Thoracic aorta (tissue), 2 donors: Measurements from ENCODE around the gene PPARG. TPM values are rescaled to one million over a fixed set of nuclear protein-coding genes. Genes with fewer than 3 reads are reported as not detected.

Source experiments
- ATAC-seq: fragments of 150-250 bp; one replicate; pipeline ENCODE4 v1.8.0; 2017; ENCODE audit warnings: low read depth; ENCODE audit not compliant: insufficient number of reproducible peaks, low FRiP score
- DNase-seq: peaks from one replicate; pipeline ENCODE4 v3.0.0-alpha.2; 2020; ENCODE audit warnings: low spot score
- H3K27ac ChIP-seq, 2 donors: fragments of 200-600 bp; sonication (generic); 1 replicate in 1 of 2; 2 replicates in 1 of 2; pipeline ENCODE4 v1.5.1; 2016; ENCODE audit warnings: mild to moderate bottlenecking in 2 of 2, moderate library complexity in 2 of 2
- H3K27me3 ChIP-seq: fragments of 200-600 bp; sonication (generic); replicated peaks from 2 replicates; pipeline ENCODE4 v1.6.0; 2016; ENCODE audit warnings: mild to moderate bottlenecking; ENCODE audit not compliant: insufficient read depth
- H3K36me3 ChIP-seq: fragments of 200-600 bp; sonication (generic); one replicate; pipeline ENCODE4 v1.5.1; 2016
- H3K4me1 ChIP-seq, 2 donors: fragments of 200-600 bp; sonication (generic); 1 replicate in 1 of 2; 2 replicates in 1 of 2; pipeline versions ENCODE4 v1.5.1 to v1.6.0; 2016; ENCODE audit warnings: low read depth in 2 of 2, mild to moderate bottlenecking in 1 of 2; ENCODE audit not compliant: control insufficient read depth in 1 of 2
- H3K4me3 ChIP-seq: fragments of 200-600 bp; sonication (generic); 2 replicates; pipeline ENCODE4 v1.5.1; 2016; ENCODE audit warnings: mild to moderate bottlenecking
- H3K9me3 ChIP-seq: fragments of 200-600 bp; sonication (generic); 2 replicates; pipeline ENCODE4 v1.5.1; 2016
- total RNA-seq, 2 donors: library from RNA; depleted of rRNA; stranded (reverse); fragments of >200 nt; gene quantifications; one replicate each; pipeline versions ENCODE4 v1.1.0 to v1.2.3, GENCODE V29; 2016
- TF ChIP-seq, protein P1 (sequence below): fragments of 200-600 bp; sonication (generic); IDR thresholded peaks from one replicate; pipeline ENCODE4 v1.5.1; 2019; ENCODE audit warnings: antibody characterized with exemption

Gene PPARG
- total RNA-seq, 2 donors from 2014 or later = 8.5 to 13.1 TPM

- DNase-seq (no peak), ATAC-seq (no peak)
- H3K4me3 ChIP-seq = no peak overlapping the region
- H3K4me1 ChIP-seq = peaks cover 0 to 8% of the 10 kb centered on the region in 2 donors
- TF ChIP-seq, protein P1, sequence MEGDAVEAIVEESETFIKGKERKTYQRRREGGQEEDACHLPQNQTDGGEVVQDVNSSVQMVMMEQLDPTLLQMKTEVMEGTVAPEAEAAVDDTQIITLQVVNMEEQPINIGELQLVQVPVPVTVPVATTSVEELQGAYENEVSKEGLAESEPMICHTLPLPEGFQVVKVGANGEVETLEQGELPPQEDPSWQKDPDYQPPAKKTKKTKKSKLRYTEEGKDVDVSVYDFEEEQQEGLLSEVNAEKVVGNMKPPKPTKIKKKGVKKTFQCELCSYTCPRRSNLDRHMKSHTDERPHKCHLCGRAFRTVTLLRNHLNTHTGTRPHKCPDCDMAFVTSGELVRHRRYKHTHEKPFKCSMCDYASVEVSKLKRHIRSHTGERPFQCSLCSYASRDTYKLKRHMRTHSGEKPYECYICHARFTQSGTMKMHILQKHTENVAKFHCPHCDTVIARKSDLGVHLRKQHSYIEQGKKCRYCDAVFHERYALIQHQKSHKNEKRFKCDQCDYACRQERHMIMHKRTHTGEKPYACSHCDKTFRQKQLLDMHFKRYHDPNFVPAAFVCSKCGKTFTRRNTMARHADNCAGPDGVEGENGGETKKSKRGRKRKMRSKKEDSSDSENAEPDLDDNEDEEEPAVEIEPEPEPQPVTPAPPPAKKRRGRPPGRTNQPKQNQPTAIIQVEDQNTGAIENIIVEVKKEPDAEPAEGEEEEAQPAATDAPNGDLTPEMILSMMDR = no peak
- H3K36me3 ChIP-seq = no peaks in the 10 kb centered on the region
- H3K27ac ChIP-seq = no peak overlapping the region
- no peaks in the 10 kb centered on the region for H3K9me3 ChIP-seq
- H3K27me3 ChIP-seq = no peaks in the 10 kb centered on the region
These were observed 29.0 kb downstream of the PPARG start for GRCh38 chr3:12317914-12318313.

GRCh38 chr3:12318758-12319621 lies 30.1 kb downstream of the PPARG start:
- Histone ChIP-seq H3K4me1 (peaks cover 0 to 8% of the 10 kb centered on the region in 2 donors), H3K4me3 (no peak overlapping the region), H3K9me3 (no peaks in the 10 kb centered on the region), H3K36me3 (no peaks in the 10 kb centered on the region), H3K27me3 (no peaks in the 10 kb centered on the region), H3K27ac (no peak overlapping the region)
- TF ChIP-seq, protein P1 = no peak
- ATAC-seq = no peak
- DNase-seq = no peak

- Histone ChIP-seq H3K36me3 (no peaks in the 10 kb centered on the region), H3K9me3 (no peaks in the 10 kb centered on the region), H3K4me1 (peaks cover 0 to 8% of the 10 kb centered on the region in 2 donors), H3K27ac (no peak overlapping the region), H3K4me3 (no peak overlapping the region), H3K27me3 (no peaks in the 10 kb centered on the region)
- TF ChIP-seq, protein P1 = no peak
- no peak for ATAC-seq
- DNase-seq = no peak
These were observed 32.1 kb downstream of the PPARG start for GRCh38 chr3:12321015-12321414.

DNA sequence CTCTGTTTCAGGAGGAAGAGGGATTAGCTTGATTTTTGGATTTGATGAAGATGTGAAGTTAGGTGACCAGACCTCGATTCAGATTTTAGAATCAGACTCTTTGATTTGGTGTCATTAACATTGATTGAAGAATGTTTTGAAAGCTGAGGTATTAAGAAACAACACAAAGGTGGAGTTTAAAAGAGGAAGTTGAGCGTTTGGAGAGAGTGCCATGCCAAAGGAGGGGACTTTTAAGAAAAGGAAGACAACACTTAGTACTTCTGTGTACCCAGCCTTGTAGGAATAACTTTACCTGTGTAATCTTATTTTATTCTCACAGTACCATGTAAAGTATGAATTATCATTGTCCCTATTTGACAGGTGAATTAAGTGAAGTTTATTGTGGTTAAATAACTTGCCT lies 34.4 kb downstream of the PPARG start:
- DNase-seq (no peak), ATAC-seq (no peak)
- Histone ChIP-seq H3K36me3 (no peaks in the 10 kb centered on the region), H3K4me3 (no peak overlapping the region), H3K27ac (no peak overlapping the region), H3K4me1 (peaks cover 0 to 8% of the 10 kb centered on the region in 2 donors), H3K27me3 (no peaks in the 10 kb centered on the region), H3K9me3 (no peaks in the 10 kb centered on the region)
- TF ChIP-seq, protein P1 = no peak

DNA sequence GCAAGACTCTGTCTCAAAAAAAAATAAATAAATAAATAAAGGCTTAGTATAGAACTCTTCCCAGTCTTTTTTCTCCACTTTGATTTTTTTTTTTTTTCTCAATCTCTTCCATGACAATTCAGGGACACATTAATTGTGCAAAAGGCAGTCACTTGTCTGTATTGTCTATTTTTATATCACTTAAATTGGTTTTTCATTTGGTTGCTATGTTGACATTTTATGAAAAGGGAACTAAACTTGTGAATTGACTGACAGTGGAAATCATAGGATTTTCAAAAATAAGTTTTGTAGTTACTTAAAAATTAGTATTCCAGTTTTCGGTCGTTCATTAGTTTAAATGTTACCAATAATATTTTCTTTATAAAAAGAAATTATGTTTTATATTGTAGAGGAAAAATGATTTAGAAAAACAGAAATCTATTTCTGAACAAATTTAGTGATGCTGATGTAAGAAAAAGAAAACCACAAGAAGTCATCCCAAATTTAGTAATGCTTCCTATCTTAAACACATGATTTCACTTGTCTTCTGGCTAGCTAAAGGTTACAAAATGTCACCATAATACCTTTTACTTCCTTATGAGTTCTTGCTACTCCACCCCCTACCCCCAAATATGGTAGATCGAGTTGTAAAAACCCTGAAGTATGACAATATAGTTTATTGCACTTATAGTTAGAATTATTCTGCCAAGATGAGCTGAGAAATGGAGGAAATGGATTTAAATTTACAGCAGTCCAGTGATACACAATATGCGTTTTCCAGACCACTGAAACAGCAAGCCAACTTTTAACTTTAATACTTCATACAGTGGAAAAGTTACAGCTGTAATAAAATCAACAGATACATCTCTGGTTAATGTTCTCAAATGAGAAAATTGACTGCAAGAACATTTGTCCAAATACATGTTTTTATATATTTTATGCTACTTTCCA lies 37.0 kb downstream of the PPARG start:
- no peak overlapping the region for H3K4me3 ChIP-seq
- no peaks in the 10 kb centered on the region for H3K9me3 ChIP-seq
- H3K27ac ChIP-seq = no peak overlapping the region
- H3K27me3 ChIP-seq = no peaks in the 10 kb centered on the region
- ATAC-seq (no peak), DNase-seq (no peak)
- no peaks in the 10 kb centered on the region for H3K36me3 ChIP-seq
- no peaks in the 10 kb centered on the region for H3K4me1 ChIP-seq
- TF ChIP-seq, protein P1 = no peak
